KOPT-K1 (cell line): Measurements from ENCODE around the gene APBA2.

Source experiments
- H3K27ac ChIP-seq: fragments of 200-600 bp; sonication (generic); 2 replicates; pipeline ENCODE4 v1.5.1; 2016; ENCODE audit warnings: antibody characterized with exemption, mild to moderate bottlenecking, low read depth, low read length; ENCODE audit not compliant: poor library complexity, severe bottlenecking
- H3K36me3 ChIP-seq: fragments of 200-600 bp; sonication (generic); 2 replicates; pipeline ENCODE4 v1.5.1; 2017; ENCODE audit warnings: antibody characterized with exemption, mild to moderate bottlenecking, low read length, moderate library complexity; ENCODE audit not compliant: insufficient read depth
- H3K9me3 ChIP-seq: fragments of 200-600 bp; sonication (generic); 2 replicates; pipeline ENCODE4 v1.5.1; 2017; ENCODE audit warnings: antibody characterized with exemption, low read length, mild to moderate bottlenecking; ENCODE audit not compliant: insufficient read depth, poor library complexity, severe bottlenecking

The APBA2 gene

DNA sequence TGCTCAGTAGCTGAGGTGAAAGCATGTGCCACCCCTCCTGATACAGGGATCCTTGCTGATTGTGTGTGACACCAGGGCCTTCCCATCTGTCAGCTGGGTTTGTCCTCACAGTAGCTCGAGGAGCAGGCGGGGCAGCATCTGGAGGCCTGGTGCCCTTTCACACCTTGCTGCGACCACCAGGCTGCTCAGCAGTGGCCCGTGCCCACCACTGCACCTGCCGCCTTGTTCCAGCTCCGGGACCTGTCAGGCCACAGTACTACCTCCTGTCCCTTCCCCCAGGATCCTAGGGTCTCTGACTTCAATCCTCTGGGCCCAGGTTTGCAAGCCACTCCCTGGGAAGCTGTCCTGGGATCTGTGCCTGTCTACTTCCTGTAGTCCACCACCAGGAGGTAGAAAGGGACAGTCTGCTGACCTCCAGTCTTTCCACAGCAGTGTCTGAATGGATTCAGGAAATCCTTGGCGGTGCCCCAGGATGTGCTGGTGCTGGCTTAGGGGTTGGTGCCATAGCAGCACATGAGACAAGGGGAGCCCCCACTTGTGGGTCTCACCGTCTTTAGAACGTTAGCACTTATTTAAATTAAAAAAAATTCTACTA is 27.5 kb downstream of the APBA2 start:
- peak overlapping the region; percentile 65 for H3K27ac ChIP-seq
- H3K9me3 ChIP-seq: no peaks in the 10 kb centered on the region
- H3K36me3 ChIP-seq: no peaks in the 10 kb centered on the region

GRCh38 chr15:28914046-28914445 is 28.3 kb downstream of the APBA2 start:
- peak overlapping the region; percentile 65 for H3K27ac ChIP-seq
- H3K36me3 ChIP-seq: no peaks in the 10 kb centered on the region
- no peaks in the 10 kb centered on the region for H3K9me3 ChIP-seq

GRCh38 chr15:28914483-28915023 is 28.8 kb downstream of the APBA2 start:
- Histone ChIP-seq H3K36me3 (no peaks in the 10 kb centered on the region), H3K27ac (peak overlapping the region; percentile 65), H3K9me3 (no peaks in the 10 kb centered on the region)

- H3K36me3 ChIP-seq: no peaks in the 10 kb centered on the region
- H3K9me3 ChIP-seq: no peaks in the 10 kb centered on the region
- no peak overlapping the region for H3K27ac ChIP-seq
These were observed 29.5 kb downstream of the APBA2 start for GRCh38 chr15:28915041-28915810.

DNA sequence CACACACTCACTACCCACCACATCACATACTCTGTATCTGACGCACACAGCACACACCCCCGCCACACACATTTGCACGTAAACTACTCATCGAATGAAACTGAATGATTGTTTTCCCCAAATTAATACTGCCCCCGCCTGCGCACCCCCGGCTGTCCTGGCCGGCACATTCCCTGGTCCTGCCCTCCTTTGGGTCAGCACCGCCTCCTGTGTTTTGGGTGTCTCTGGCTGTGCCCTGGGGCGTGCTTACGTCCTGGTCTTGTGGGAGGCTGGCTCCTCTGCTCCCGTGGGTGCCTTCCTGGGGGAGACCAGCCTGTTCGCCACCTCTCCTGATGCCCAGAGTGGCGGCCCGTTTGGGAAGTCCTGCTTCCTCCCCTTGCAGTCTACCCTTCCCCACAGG is 30.2 kb downstream of the APBA2 start:
- no peaks in the 10 kb centered on the region for H3K9me3 ChIP-seq
- H3K36me3 ChIP-seq: no peaks in the 10 kb centered on the region
- H3K27ac ChIP-seq: no peak overlapping the region

- Histone ChIP-seq H3K9me3 (no peaks in the 10 kb centered on the region), H3K27ac (peak overlapping the region; percentile 25)
These were observed 32.0 kb downstream of the APBA2 start for GRCh38 chr15:28917791-28918140.

DNA sequence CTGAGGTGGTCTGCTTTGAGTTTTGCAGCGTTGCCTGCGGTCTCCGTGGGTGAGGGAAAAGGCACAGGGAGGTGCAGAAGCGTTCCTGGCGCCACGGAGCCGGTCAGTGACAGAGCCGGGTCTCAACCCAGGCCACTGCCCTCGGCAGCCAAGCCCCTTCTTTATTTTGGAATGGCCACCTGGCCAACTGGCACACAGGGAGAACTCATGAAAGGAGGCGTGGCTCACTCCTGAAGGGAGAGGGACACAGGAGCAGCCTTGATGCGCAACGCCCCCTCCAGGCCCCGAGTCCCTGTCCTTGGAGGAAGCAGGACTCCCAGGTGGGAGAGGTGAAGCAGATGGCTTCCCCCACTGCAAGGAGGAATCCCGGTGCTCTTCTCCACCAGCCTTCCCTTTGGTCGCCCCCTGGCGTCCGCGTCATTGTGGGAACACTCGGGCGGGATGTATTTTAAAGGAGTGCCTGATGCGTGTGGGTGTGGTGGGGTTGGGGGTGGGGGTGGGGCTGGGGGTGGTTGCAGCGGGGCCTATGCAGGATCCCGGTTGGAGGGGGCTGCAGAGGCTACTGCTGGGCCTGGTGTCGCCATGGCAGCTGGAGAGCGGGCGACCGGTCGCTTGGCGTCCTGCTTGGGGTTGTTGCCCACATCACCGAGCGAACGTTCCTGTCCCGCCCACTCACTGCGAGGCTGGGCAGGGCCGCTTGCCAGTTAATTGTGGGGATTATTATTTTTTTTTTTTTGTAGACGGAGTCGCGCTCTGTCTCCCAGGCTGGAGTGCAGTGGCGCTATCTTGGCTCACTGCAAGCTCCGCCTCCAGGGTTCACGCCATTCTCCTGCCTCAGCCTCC is 32.6 kb downstream of the APBA2 start:
- H3K27ac ChIP-seq: peak overlapping the region; percentile 70
- no peaks in the 10 kb centered on the region for H3K9me3 ChIP-seq

More at GRCh38 chr15:28917791-28918140, 32.0 kb downstream of the APBA2 start:
- H3K36me3 ChIP-seq: peaks cover 8% of the 10 kb centered on the region; the same call in 1 of the 2 replicates

GRCh38 chr15:28919201-28919635 is 33.4 kb downstream of the APBA2 start:
- peak overlapping the region; percentile 70 for H3K27ac ChIP-seq
- H3K9me3 ChIP-seq: no peaks in the 10 kb centered on the region
- peaks cover 9% of the 10 kb centered on the region; the same call in 1 of the 2 replicates for H3K36me3 ChIP-seq

More for the DNA sequence above, 32.6 kb downstream of the APBA2 start:
- H3K36me3 ChIP-seq: peaks cover 9% of the 10 kb centered on the region; the same call in 1 of the 2 replicates

DNA sequence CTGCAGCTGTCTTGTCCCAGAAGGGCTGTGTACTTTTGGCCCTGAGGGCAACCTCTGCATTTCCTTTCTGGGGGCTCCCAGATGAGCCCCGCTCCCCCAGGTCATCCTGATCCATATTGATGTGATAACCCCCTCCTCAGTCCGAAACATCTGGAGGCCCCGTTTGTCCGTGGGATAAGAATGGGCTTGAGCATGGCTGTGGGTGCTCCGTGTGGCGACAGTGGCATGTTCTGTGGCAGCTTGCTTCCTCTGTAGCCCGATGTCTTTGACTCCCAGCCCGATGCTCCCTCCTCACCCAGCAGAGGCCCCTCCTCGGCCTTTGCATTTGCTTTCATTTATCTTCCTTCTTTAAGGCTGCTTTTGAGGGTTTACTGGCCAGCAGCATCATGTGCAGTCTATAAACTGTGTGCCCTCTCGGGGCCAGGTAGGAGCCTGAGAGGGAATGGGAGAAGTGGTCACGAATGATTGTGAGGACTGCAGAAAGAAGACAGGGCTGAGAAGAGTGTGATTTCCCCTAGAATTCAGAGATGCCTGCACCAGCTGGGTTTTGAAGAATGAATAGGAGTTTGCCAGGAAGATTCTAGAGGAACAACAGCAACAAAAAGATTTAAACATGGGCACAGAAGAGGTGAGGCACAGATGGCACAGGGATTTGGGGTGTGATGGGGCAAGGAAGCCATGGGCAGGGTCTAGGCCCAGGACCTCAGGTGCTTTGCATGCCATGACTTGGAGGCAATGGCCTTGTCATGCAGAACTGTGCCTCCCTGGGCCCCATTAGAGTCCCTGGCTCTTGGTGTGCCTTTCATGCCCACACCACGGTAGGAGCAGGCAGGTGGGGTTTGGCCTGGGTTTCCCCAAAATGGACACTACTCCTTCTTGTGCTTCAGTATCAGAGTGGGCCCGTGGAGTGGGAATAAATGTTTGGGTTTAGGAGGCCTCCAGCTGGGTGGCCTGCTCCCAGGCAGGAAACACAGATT is 34.2 kb downstream of the APBA2 start:
- no peaks in the 10 kb centered on the region for H3K9me3 ChIP-seq
- peaks cover 9% of the 10 kb centered on the region; the same call in 1 of the 2 replicates for H3K36me3 ChIP-seq
- peak overlapping the region; percentile 70 for H3K27ac ChIP-seq

DNA sequence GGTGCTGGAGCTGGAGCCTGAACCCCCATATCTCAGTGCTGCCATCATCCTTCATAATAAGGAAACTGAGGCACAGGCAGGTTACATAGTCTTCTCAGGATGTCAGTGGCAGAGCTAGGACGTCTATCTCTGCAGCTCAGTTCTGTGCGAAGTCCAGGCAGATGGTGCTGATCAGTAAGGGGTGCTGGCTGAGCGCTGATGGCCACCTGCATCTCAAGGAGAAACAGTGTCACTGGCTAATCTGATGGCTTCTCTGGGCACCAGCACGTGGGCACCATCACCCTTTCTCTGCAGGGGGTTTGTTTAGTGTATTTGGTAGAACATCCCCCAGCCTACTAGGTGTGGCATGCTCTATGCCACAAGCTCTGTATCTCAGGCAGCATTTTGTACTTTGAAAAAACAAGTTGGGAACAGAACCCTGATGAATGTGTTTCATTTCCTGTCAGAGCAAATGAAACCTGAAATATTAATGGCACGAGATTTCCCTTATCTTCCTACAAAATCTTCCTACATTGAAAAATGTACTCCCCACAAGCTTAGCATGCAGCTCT is 35.1 kb downstream of the APBA2 start:
- peaks cover 9% of the 10 kb centered on the region; the same call in 1 of the 2 replicates for H3K36me3 ChIP-seq
- peak overlapping the region; percentile 70 for H3K27ac ChIP-seq
- no peaks in the 10 kb centered on the region for H3K9me3 ChIP-seq

GRCh38 chr15:28921336-28921735 is 35.6 kb downstream of the APBA2 start:
- H3K27ac ChIP-seq: peak overlapping the region; percentile 70
- H3K36me3 ChIP-seq: peaks cover 9% of the 10 kb centered on the region; the same call in 1 of the 2 replicates
- H3K9me3 ChIP-seq: no peaks in the 10 kb centered on the region

GRCh38 chr15:28921919-28922706 is 36.3 kb downstream of the APBA2 start:
- Histone ChIP-seq H3K27ac (peak overlapping the region; percentile 70), H3K9me3 (no peaks in the 10 kb centered on the region), H3K36me3 (peaks cover 9% of the 10 kb centered on the region; the same call in 1 of the 2 replicates)

DNA sequence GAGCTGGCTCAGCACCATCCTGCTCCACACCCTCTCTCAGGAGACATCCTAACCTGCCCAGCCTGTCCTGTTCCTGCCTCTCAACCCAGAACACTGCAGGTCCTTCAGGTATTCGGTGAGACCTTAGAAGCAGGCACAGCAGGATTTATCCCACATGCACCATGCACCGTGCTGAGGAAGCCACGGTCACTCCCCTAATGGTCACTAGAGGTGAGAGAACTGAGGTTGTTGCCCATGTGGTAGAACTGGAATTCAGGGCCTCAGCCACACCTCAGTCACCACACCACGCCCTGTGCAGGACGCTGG is 36.9 kb downstream of the APBA2 start:
- Histone ChIP-seq H3K27ac (peak overlapping the region; percentile 70), H3K36me3 (peaks cover 9% of the 10 kb centered on the region; the same call in 1 of the 2 replicates), H3K9me3 (no peaks in the 10 kb centered on the region)
